HG02763 (cell line): Measurements from ENCODE around the gene GIT2.
"Not testable (repeated sequence)": the region's sequence is repeated elsewhere in the genome, so short reads cannot be mapped to it uniquely, and the experiment has no call there.

Experiments used
- ATAC-seq: cut with Tn5 transposase; IDR thresholded peaks from one replicate; pipeline ENCODE4 v1.9.1; 2021; ENCODE audit warnings: mild to moderate bottlenecking, moderate library complexity; ENCODE audit not compliant: unreplicated experiment

The GIT2 gene

GRCh38 chr12:110006115-110006514 lies 9.9 kb upstream of the GIT2 start:
- no peak for ATAC-seq

- ATAC-seq, result no peak
Observed at GRCh38 chr12:110005319-110005973, 9.3 kb upstream of the GIT2 start.

- no peak for ATAC-seq
Observed at GRCh38 chr12:110004598-110004997, 8.4 kb upstream of the GIT2 start.

- no peak for ATAC-seq
Observed at GRCh38 chr12:110002676-110003515, 6.7 kb upstream of the GIT2 start.

GRCh38 chr12:110001596-110001995 lies 5.4 kb upstream of the GIT2 start:
- no peak for ATAC-seq

- ATAC-seq, result no peak
Observed at GRCh38 chr12:109999983-110000505, 3.9 kb upstream of the GIT2 start.

- ATAC-seq, result no peak
Observed at GRCh38 chr12:109999649-109999971, 3.4 kb upstream of the GIT2 start.

GRCh38 chr12:109998904-109999648 lies 2.9 kb upstream of the GIT2 start, which contains the start of gene ANKRD13A:
Gene ANKRD13A (plus strand): TSS chr12:109999430. CDS start chr12:109999689, 259 bp downstream.
- peak; percentile 50 for ATAC-seq

- no peak for ATAC-seq
Observed at GRCh38 chr12:109998241-109998903, 2.2 kb upstream of the GIT2 start.

GRCh38 chr12:109997393-109997792 lies 1.2 kb upstream of the GIT2 start:
- no peak for ATAC-seq

GRCh38 chr12:109996483-109996853 lies 300 bp upstream of the GIT2 start:
- ATAC-seq, result no peak

- ATAC-seq, result no peak
Observed at GRCh38 chr12:109995361-109995685, 845 bp downstream of the GIT2 start.

- no peak for ATAC-seq
Observed at GRCh38 chr12:109994401-109995175, 1.6 kb downstream of the GIT2 start.

GRCh38 chr12:109993091-109993490 lies 3.1 kb downstream of the GIT2 start:
- ATAC-seq, result no peak

GRCh38 chr12:109991586-109991985 lies 4.6 kb downstream of the GIT2 start:
- ATAC-seq, result no peak

GRCh38 chr12:109989380-109989779 lies 6.8 kb downstream of the GIT2 start:
- no peak for ATAC-seq

- ATAC-seq, result no peak
Observed at GRCh38 chr12:109988903-109989302, 7.3 kb downstream of the GIT2 start.

GRCh38 chr12:109988274-109988673 lies 7.9 kb downstream of the GIT2 start:
- ATAC-seq, result no peak

GRCh38 chr12:109987615-109988014 lies 8.6 kb downstream of the GIT2 start:
- ATAC-seq, result no peak

- not testable (repeated sequence) for ATAC-seq
Observed at GRCh38 chr12:109986236-109986635, 9.9 kb downstream of the GIT2 start.
